GM23338 (cell line): Measurements from ENCODE around the gene PDE3B.

Experiments
- EZH2 ChIP-seq: fragments of 200-600 bp; sonication (generic); IDR thresholded peaks from one replicate; pipeline ENCODE4 v1.8.0; 2017; ENCODE audit warnings: antibody characterized with exemption, mild to moderate bottlenecking, low read depth; ENCODE audit not compliant: unreplicated experiment
- TF ChIP-seq, protein P1 (sequence below), 2 experiments: fragments of 200-600 bp in 1 of 2; sonication (generic) in 1 of 2; conservative IDR thresholded peaks; 2 replicates each; pipeline versions ENCODE4 v1.5.1 to v1.6.1; 2016 to 2017; ENCODE audit warnings: antibody characterized with exemption in 2 of 2, low read depth in 2 of 2, mild to moderate bottlenecking in 2 of 2, moderate library complexity in 1 of 2

DNA sequence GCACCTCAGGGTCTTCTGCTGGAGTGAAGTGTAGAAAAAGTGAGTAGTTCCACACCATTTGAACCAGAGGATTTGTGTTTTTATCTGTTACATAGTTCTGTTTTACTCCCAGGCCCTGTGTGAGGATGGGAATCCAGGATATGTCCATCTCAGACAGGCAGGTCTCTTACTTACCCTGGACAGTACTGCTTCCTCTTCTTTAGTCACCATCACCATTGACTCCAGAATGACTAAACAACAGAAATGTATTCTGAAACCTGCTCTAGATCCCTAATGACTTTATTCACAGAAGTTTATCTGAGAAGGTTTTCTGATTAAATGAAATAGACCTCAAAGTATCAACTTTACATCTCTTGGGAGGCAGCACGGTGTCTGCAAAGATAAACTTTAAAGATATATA is 214.8 kb downstream of the PDE3B start:
- TF ChIP-seq, protein P1, sequence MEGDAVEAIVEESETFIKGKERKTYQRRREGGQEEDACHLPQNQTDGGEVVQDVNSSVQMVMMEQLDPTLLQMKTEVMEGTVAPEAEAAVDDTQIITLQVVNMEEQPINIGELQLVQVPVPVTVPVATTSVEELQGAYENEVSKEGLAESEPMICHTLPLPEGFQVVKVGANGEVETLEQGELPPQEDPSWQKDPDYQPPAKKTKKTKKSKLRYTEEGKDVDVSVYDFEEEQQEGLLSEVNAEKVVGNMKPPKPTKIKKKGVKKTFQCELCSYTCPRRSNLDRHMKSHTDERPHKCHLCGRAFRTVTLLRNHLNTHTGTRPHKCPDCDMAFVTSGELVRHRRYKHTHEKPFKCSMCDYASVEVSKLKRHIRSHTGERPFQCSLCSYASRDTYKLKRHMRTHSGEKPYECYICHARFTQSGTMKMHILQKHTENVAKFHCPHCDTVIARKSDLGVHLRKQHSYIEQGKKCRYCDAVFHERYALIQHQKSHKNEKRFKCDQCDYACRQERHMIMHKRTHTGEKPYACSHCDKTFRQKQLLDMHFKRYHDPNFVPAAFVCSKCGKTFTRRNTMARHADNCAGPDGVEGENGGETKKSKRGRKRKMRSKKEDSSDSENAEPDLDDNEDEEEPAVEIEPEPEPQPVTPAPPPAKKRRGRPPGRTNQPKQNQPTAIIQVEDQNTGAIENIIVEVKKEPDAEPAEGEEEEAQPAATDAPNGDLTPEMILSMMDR (conservative IDR thresholded peaks at IDR 0.05; ENCODE audit: low read depth in 2 of 2) = no peak
- no peak for TF ChIP-seq EZH2
